GM12892 (cell line): ENCODE data around the gene SSH3.

Experiments used
- POLR2AphosphoS5 ChIP-seq: IDR thresholded peaks from 2 replicates; pipeline ENCODE4 v1.6.1; 2011; ENCODE audit warnings: low read depth, low read length, control low read depth
- TAF1 ChIP-seq: IDR thresholded peaks from 2 replicates; pipeline ENCODE4 v1.6.1; 2011; ENCODE audit warnings: low read depth, mild to moderate bottlenecking, control low read depth, low read length, borderline replicate concordance

GRCh38 chr11:67351275-67352005, 48.1 kb downstream of the SSH3 start:
- TF ChIP-seq POLR2AphosphoS5, result no peak
- TF ChIP-seq TAF1, result no peak
